H1 (cell line): Measurements from ENCODE around the gene SERGEF. TPM values are rescaled to one million over a fixed set of nuclear protein-coding genes. Genes with fewer than 3 reads are reported as not detected.

Experiments used
- CTCF ChIA-PET: fragments of 300-600 bp; sonication (Branson Sonifier 250); formaldehyde crosslinking; loops from one replicate; lab custom pipeline; 2021; ENCODE audit not compliant: partially characterized antibody; lab: Charles Lee
- POLR2A ChIA-PET: fragments of 300-600 bp; sonication (Branson Sonifier 250); formaldehyde crosslinking; loops from one replicate; lab custom pipeline; 2021; ENCODE audit warnings: inconsistent platforms; ENCODE audit not compliant: partially characterized antibody; lab: Charles Lee
- DNase-seq, 2 experiments: peaks; one replicate each; pipeline versions ENCODE4 v3.0.0 to v3.0.0-alpha.2; 2010 to 2022; ENCODE audit warnings: low spot score in 2 of 2, low read depth in 1 of 2, mixed read lengths in 1 of 2
- FAIRE-seq: peaks from 2 replicates; lab custom pipeline; 2011; peaks lifted over from hg19 to GRCh38; lab: Jason Lieb, UNC
- H2AFZ ChIP-seq: 2 replicates; pipeline ENCODE4 v1.8.1; 2012; ENCODE audit warnings: low read length, inconsistent platforms
- H2AK5ac ChIP-seq: 2 replicates; pipeline ENCODE4 v1.6.1; 2013; ENCODE audit warnings: low read depth, low read length
- H2BK120ac ChIP-seq: replicated peaks from 2 replicates; pipeline ENCODE3; 2013; ENCODE audit warnings: low read depth, low read length, inconsistent platforms
- H2BK12ac ChIP-seq: 2 replicates; pipeline ENCODE4 v1.6.1; 2013; ENCODE audit warnings: low read depth, low read length
- H2BK15ac ChIP-seq: 2 replicates; pipeline ENCODE4 v1.6.1; 2013; ENCODE audit warnings: low read length
- H2BK20ac ChIP-seq: 2 replicates; pipeline ENCODE4 v1.6.1; 2013; ENCODE audit warnings: low read length
- H2BK5ac ChIP-seq: 2 replicates; pipeline ENCODE4 v1.6.1; 2013; ENCODE audit warnings: low read depth, low read length
- H3K14ac ChIP-seq: 2 replicates; pipeline ENCODE4 v1.6.1; 2013; ENCODE audit warnings: inconsistent platforms; ENCODE audit not compliant: insufficient read length
- H3K18ac ChIP-seq: 2 replicates; pipeline ENCODE4 v1.6.1; 2013; ENCODE audit warnings: low read length; ENCODE audit errors: extremely low read depth
- H3K23ac ChIP-seq: 2 replicates; pipeline ENCODE4 v1.6.1; 2013; ENCODE audit warnings: inconsistent platforms; ENCODE audit not compliant: insufficient read length
- H3K23me2 ChIP-seq: 2 replicates; pipeline ENCODE4 v1.6.1; 2013; ENCODE audit warnings: low read depth, low read length
- H3K27ac ChIP-seq: 2 replicates; pipeline ENCODE4 v1.6.1; 2011; ENCODE audit warnings: low read depth, low read length, inconsistent platforms
- H3K27me3 ChIP-seq, 4 experiments: replicated peaks in 1 of 4; 1 replicate in 1 of 4; 2 replicates in 3 of 4; pipeline versions ENCODE4 v1.6.1 to v1.8.1; 2011 to 2013; ENCODE audit warnings: low read length in 3 of 4, mild to moderate bottlenecking in 3 of 4, inconsistent platforms in 2 of 4, mixed read lengths in 2 of 4, moderate library complexity in 1 of 4; ENCODE audit not compliant: control insufficient read depth in 3 of 4, insufficient read depth in 3 of 4; ENCODE audit errors: extremely low read depth in 1 of 4
- H3K36me3 ChIP-seq, 4 experiments: 2 replicates each; pipeline versions ENCODE4 v1.6.1 to v1.8.1; 2011 to 2013; ENCODE audit warnings: mild to moderate bottlenecking in 4 of 4, low read length in 3 of 4, moderate library complexity in 2 of 4, control low read depth in 1 of 4, inconsistent platforms in 1 of 4; ENCODE audit not compliant: insufficient read depth in 4 of 4, control insufficient read depth in 2 of 4
- H3K4ac ChIP-seq: replicated peaks from 2 replicates; pipeline ENCODE3; 2013; ENCODE audit warnings: low read length, low read depth, mixed read lengths, inconsistent platforms; ENCODE audit not compliant: insufficient read length
- H3K4me1 ChIP-seq, 4 experiments: replicated peaks in 1 of 4; 1 replicate in 1 of 4; 2 replicates in 3 of 4; pipeline versions ENCODE4 v1.6.1 to v1.8.1; 2011 to 2013; ENCODE audit warnings: low read length in 3 of 4, inconsistent platforms in 2 of 4, mixed read lengths in 1 of 4; ENCODE audit not compliant: insufficient read depth in 4 of 4, control insufficient read depth in 3 of 4
- H3K4me2 ChIP-seq, 2 experiments: 2 replicates each; pipeline versions ENCODE4 v1.6.1 to v1.8.1; 2011 to 2013; ENCODE audit warnings: low read depth in 2 of 2, low read length in 2 of 2, control low read depth in 1 of 2, inconsistent platforms in 1 of 2, mild to moderate bottlenecking in 1 of 2; ENCODE audit not compliant: insufficient read depth in 1 of 2
- H3K4me3 ChIP-seq, 4 experiments: fragments of 200-600, 300-600 bp in 1 of 4; sonication (generic), shearing (Covaris generic), sonication (Bioruptor Twin) in 1 of 4; 2 replicates each; pipeline versions ENCODE4 v1.5.1 to v1.8.1; 2011 to 2016; ENCODE audit warnings: low read length in 4 of 4, low read depth in 3 of 4, control low read depth in 2 of 4, inconsistent platforms in 2 of 4, mild to moderate bottlenecking in 2 of 4, mixed read lengths in 1 of 4, moderate library complexity in 1 of 4; ENCODE audit not compliant: insufficient read depth in 2 of 4; ENCODE audit errors: extremely low read depth in 1 of 4
- H3K56ac ChIP-seq: replicated peaks from 2 replicates; pipeline ENCODE3; 2013; ENCODE audit warnings: low read depth, mild to moderate bottlenecking, mixed read lengths, low read length, inconsistent platforms; ENCODE audit not compliant: insufficient read length
- H3K79me1 ChIP-seq: 2 replicates; pipeline ENCODE4 v1.6.1; 2013; ENCODE audit warnings: low read depth, low read length, control low read depth
- H3K79me2 ChIP-seq, 2 experiments: 2 replicates each; pipeline versions ENCODE4 v1.6.1 to v1.8.1; 2012 to 2013; ENCODE audit warnings: low read length in 2 of 2, mild to moderate bottlenecking in 2 of 2, inconsistent platforms in 1 of 2; ENCODE audit not compliant: insufficient read depth in 2 of 2, control insufficient read depth in 1 of 2
- H3K9ac ChIP-seq, 4 experiments: replicated peaks in 1 of 4; 1 replicate in 1 of 4; 2 replicates in 3 of 4; pipeline versions ENCODE4 v1.6.1 to v1.8.1; 2011 to 2013; ENCODE audit warnings: low read depth in 3 of 4, low read length in 3 of 4, control low read depth in 2 of 4, mild to moderate bottlenecking in 2 of 4, moderate library complexity in 2 of 4, inconsistent platforms in 1 of 4; ENCODE audit errors: extremely low read depth in 1 of 4
- H3K9me3 ChIP-seq, 2 experiments: 2 replicates each; pipeline versions ENCODE4 v1.6.1 to v1.8.1; 2012 to 2013; ENCODE audit warnings: mild to moderate bottlenecking in 2 of 2, moderate library complexity in 2 of 2, control low read depth in 1 of 2, inconsistent platforms in 1 of 2, low read depth in 1 of 2, low read length in 1 of 2, mixed read lengths in 1 of 2; ENCODE audit not compliant: insufficient read depth in 2 of 2
- H4K20me1 ChIP-seq, 2 experiments: replicated peaks in 1 of 2; 2 replicates each; pipeline versions ENCODE3 to v1.8.1; 2011 to 2013; ENCODE audit warnings: inconsistent platforms in 2 of 2, low read length in 2 of 2, mild to moderate bottlenecking in 1 of 2; ENCODE audit not compliant: insufficient read depth in 2 of 2, control insufficient read depth in 1 of 2
- H4K5ac ChIP-seq: 2 replicates; pipeline ENCODE4 v1.6.1; 2013; ENCODE audit warnings: low read length, low read depth, mixed read lengths, inconsistent platforms; ENCODE audit not compliant: insufficient read length
- H4K8ac ChIP-seq: 2 replicates; pipeline ENCODE4 v1.8.0; 2013; ENCODE audit warnings: mild to moderate bottlenecking, moderate library complexity, low read length, inconsistent platforms; ENCODE audit not compliant: insufficient read depth; ENCODE audit errors: extremely low read depth
- H4K91ac ChIP-seq: replicated peaks from 2 replicates; pipeline ENCODE3; 2013; ENCODE audit warnings: low read length, mixed read lengths, inconsistent platforms; ENCODE audit not compliant: insufficient read length
- ASH2L ChIP-seq: fragments of 200-600, 300-600 bp; sonication (generic); IDR thresholded peaks from one replicate; pipeline ENCODE4 v1.7.1; 2017; ENCODE audit warnings: low read length
- BCL11A ChIP-seq, 2 experiments: IDR thresholded peaks; one replicate each; pipeline ENCODE4 v1.6.1; 2011; ENCODE audit warnings: low read depth in 2 of 2, low read length in 2 of 2, mild to moderate bottlenecking in 2 of 2
- FOSL1 ChIP-seq: IDR thresholded peaks from 2 replicates; pipeline ENCODE4 v1.6.1; 2011; ENCODE audit warnings: mild to moderate bottlenecking, low read depth, low read length, moderate library complexity; ENCODE audit not compliant: insufficient read depth
- POU5F1 ChIP-seq: IDR thresholded peaks from 2 replicates; pipeline ENCODE4 v1.6.1; 2011; ENCODE audit warnings: low read depth, mild to moderate bottlenecking, low read length, moderate library complexity
- RAD21 ChIP-seq, 2 experiments: IDR thresholded peaks in 1 of 2; conservative IDR thresholded peaks in 1 of 2; 2 replicates each; pipeline ENCODE4 v1.6.1; 2011; ENCODE audit warnings: low read depth in 2 of 2, low read length in 2 of 2, improper control_type of control experiment in 1 of 2, inconsistent platforms in 1 of 2, mild to moderate bottlenecking in 1 of 2, moderate library complexity in 1 of 2
- RBBP5 ChIP-seq: IDR thresholded peaks from 2 replicates; pipeline ENCODE4 v1.7.1; 2012; ENCODE audit warnings: low read depth, mild to moderate bottlenecking, inconsistent platforms, low read length, moderate library complexity, borderline replicate concordance
- SIN3A ChIP-seq, 2 experiments: IDR thresholded peaks in 1 of 2; conservative IDR thresholded peaks in 1 of 2; 2 replicates each; pipeline ENCODE4 v1.6.1; 2011 to 2012; ENCODE audit warnings: low read length in 2 of 2, improper control_type of control experiment in 1 of 2, low read depth in 1 of 2, mild to moderate bottlenecking in 1 of 2
- TBP ChIP-seq: IDR thresholded peaks from 2 replicates; pipeline ENCODE4 v1.6.1; 2011; ENCODE audit warnings: low read depth, low read length, improper control_type of control experiment
- TEAD4 ChIP-seq: IDR thresholded peaks from 2 replicates; pipeline ENCODE4 v1.6.1; 2012; ENCODE audit warnings: low read depth, low read length, inconsistent platforms, mixed read lengths
- WGBS, 2 experiments: shearing (Covaris generic) in 1 of 2; methylation state at CpG; one replicate each; pipeline versions ENCODE4 v1.1.6 to v1.1.7; 2013 to 2015; ENCODE audit warnings: low lambda C conversion rate in 2 of 2, mixed read lengths in 2 of 2, inconsistent platforms in 1 of 2, low coverage in 1 of 2, missing lambda C conversion rate in 1 of 2; ENCODE audit not compliant: insufficient replicate concordance in 2 of 2, insufficient coverage in 1 of 2, insufficient read length in 1 of 2; ENCODE audit errors: extremely low coverage in 1 of 2, missing lambda C conversion rate in 1 of 2; 5-methylcytosine and 5-hydroxymethylcytosine counted together
- polyA plus RNA-seq, 7 experiments: library from polyadenylated mRNA; depleted of rRNA in 3 of 7; stranded (reverse) in 5 of 7; unstranded in 2 of 7; fragments of >200 nt in 5 of 7; fragments of 200-250 nt in 2 of 7; gene quantifications; 1 replicate in 5 of 7; 2 replicates in 1 of 7; 4 replicates in 1 of 7; pipeline versions ENCODE4 v1.2.1 to v1.2.3, GENCODE V29; 2011 to 2013; ENCODE audit warnings: missing spikeins in 2 of 7, mixed read lengths in 2 of 7
- total RNA-seq: library from RNA; stranded (reverse); fragmentation: NEBNext Ultra II Directional; extraction: Animal tissue kit (Norgen Biotek cat#: 25700); gene quantifications from 2 replicates; pipeline ENCODE4 v1.2.1, GENCODE V29; 2021

Gene SERGEF
- total and polyA plus RNA-seq, 2 of the 8 experiments (the other 6 are each of a cell fraction or from before 2014, with no cell fraction given) = 16.6 to 28.8 TPM

DNA sequence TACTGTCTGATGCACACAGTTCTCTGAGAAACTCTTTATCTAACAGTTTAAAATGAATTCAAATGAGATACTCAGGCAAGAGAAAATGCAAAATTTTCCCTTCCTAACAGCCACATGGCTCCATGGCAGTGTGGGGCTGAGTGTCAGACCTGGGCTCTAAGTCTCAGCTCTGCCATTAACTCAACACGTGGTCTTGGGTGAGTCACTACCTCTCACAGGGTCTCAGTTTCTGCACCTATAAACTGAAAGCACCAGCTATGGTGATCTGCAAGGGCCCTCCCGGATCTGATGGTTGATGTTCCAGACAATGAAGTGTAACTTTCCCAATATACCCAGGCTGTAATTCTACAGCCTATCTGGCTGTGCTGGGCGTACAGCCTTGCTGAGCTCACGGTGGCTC lies 207.8 kb downstream of the SERGEF start:
- Histone ChIP-seq H3K4me2 (no peak overlapping the region), H3K27me3 (no peaks in the 10 kb centered on the region; a peak in 1 of 7 replicates), H4K91ac (no peak overlapping the region), H3K9ac (no peak overlapping the region), H3K36me3 (no peaks in the 10 kb centered on the region), H3K79me1 (no peaks in the 10 kb centered on the region), H2BK120ac (no peak overlapping the region), H2BK15ac (no peak overlapping the region), H3K4me3 (no peak overlapping the region), H4K8ac (no peak overlapping the region), H2AFZ (no peak overlapping the region), H3K56ac (no peak overlapping the region), H2BK20ac (no peak overlapping the region), H2BK12ac (no peak overlapping the region), H3K4ac (no peak overlapping the region), H3K23me2 (no peaks in the 10 kb centered on the region), H4K20me1 (no peaks in the 10 kb centered on the region), H3K4me1 (peaks cover 0 to 11% (median 4%) of the 10 kb centered on the region in 4 experiments; a peak in 5 of 7 replicates), H3K9me3 (peaks cover 0 to 5% of the 10 kb centered on the region in 2 experiments; a peak in 2 of 4 replicates), H3K79me2 (no peaks in the 10 kb centered on the region), H3K23ac (no peak overlapping the region), H2AK5ac (no peak overlapping the region), H3K14ac (no peak overlapping the region), H3K18ac (no peak overlapping the region), H3K27ac (no peak overlapping the region), H4K5ac (no peak overlapping the region), H2BK5ac (no peak overlapping the region)
- DNase-seq = no peak
- ChIA-PET POLR2A (no interaction called here), CTCF (interaction anchor here (1.6 to 1.7 kb wide), 4 partner anchors 12 to 74 kb away, joined by 3 to 9 read pairs (median 7); no protein-coding TSS in a partner anchor)
- no peak for FAIRE-seq
- no peak for TF ChIP-seq RBBP5
- no peak for TF ChIP-seq FOSL1
- TF ChIP-seq TBP = no peak
- TF ChIP-seq RAD21 (IDR thresholded peaks at IDR 0.05 in 1 of 2, conservative IDR thresholded peaks at IDR 0.05 in 1 of 2; ENCODE audit: low read depth in 2 of 2, low read length in 2 of 2) = no peak
- TF ChIP-seq TEAD4 = no peak
- no peak for TF ChIP-seq POU5F1
- TF ChIP-seq SIN3A (conservative IDR thresholded peaks at IDR 0.05 in 1 of 2, IDR thresholded peaks at IDR 0.05 in 1 of 2; ENCODE audit: low read depth in 1 of 2, low read length in 2 of 2) = no peak
- TF ChIP-seq BCL11A (IDR thresholded peaks at IDR 0.05; ENCODE audit: low read depth in 2 of 2, low read length in 2 of 2) = no peak
- no peak for TF ChIP-seq ASH2L
- WGBS, 2 experiments = 91% methylated on average over 4 of the region's 4 CpGs; no CpG with 5 or more reads in 1 of the 2 experiments
